NCI-H1930 (cell line): Measurements from ENCODE around the gene ZC3H7A.
"Not testable (repeated sequence)": the region's sequence is repeated elsewhere in the genome, so short reads cannot be mapped to it uniquely, and the experiment has no call there.

Experiments used
- DNase-seq, 2 experiments: peaks; one replicate each; lab custom pipeline; 2025; lab: John Stamatoyannopoulos, UW

The ZC3H7A gene, protein sequence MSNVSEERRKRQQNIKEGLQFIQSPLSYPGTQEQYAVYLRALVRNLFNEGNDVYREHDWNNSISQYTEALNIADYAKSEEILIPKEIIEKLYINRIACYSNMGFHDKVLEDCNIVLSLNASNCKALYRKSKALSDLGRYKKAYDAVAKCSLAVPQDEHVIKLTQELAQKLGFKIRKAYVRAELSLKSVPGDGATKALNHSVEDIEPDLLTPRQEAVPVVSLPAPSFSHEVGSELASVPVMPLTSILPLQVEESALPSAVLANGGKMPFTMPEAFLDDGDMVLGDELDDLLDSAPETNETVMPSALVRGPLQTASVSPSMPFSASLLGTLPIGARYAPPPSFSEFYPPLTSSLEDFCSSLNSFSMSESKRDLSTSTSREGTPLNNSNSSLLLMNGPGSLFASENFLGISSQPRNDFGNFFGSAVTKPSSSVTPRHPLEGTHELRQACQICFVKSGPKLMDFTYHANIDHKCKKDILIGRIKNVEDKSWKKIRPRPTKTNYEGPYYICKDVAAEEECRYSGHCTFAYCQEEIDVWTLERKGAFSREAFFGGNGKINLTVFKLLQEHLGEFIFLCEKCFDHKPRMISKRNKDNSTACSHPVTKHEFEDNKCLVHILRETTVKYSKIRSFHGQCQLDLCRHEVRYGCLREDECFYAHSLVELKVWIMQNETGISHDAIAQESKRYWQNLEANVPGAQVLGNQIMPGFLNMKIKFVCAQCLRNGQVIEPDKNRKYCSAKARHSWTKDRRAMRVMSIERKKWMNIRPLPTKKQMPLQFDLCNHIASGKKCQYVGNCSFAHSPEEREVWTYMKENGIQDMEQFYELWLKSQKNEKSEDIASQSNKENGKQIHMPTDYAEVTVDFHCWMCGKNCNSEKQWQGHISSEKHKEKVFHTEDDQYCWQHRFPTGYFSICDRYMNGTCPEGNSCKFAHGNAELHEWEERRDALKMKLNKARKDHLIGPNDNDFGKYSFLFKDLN

GRCh38 chr16:11797166-11797956, at the start of gene ZC3H7A:
TSS of gene ZC3H7A (minus strand) at chr16:11797258. CDS start at chr16:11782354, 14,904 bp downstream.
- DNase-seq, result peak; percentile 95 to 97

GRCh38 chr16:11844499-11844898, 47.4 kb upstream of the ZC3H7A start:
- no peak for DNase-seq

DNA sequence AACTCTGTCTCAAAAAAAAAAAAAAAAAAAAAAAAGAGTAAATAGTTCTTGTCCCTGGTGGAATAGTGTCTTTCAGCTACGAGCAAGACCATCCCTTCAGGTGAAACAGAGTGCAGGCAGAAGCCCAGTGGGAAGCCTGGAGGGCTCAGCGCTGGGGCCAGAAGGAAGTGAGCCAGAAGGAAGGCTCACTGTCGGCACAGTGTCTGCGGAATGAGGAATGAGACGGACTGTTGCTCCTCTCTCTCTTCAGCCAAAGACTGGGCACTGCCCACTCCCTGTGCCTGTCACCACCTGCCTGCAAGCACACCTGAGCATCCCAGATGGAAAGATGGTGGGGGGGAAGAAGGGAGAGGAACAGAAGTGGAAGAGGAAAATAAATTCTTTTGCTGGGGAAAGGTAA, 46.8 kb upstream of the ZC3H7A start:
- no peak for DNase-seq

DNA sequence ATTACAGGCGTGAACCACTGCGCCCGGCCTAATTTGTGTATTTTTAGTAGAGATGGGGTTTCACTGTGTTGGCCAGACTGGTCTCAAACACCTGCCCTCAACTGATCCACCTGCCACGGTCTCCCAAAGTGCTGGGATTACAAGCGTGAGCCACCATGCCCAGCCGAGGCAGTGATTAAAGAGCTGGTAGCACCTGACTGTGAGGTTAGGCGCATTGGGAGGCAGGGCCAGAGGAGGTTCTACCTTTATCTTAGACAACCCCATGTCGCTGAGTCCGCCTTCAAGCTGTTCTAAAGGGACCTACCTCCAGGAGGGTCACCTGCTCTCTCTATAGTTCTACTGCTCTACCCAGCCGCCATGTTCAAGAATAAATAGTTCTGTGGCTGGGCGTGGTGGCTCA, 46.1 kb upstream of the ZC3H7A start:
- DNase-seq, result no peak

GRCh38 chr16:11841026-11841425, 44.0 kb upstream of the ZC3H7A start:
- DNase-seq, result no peak

DNA sequence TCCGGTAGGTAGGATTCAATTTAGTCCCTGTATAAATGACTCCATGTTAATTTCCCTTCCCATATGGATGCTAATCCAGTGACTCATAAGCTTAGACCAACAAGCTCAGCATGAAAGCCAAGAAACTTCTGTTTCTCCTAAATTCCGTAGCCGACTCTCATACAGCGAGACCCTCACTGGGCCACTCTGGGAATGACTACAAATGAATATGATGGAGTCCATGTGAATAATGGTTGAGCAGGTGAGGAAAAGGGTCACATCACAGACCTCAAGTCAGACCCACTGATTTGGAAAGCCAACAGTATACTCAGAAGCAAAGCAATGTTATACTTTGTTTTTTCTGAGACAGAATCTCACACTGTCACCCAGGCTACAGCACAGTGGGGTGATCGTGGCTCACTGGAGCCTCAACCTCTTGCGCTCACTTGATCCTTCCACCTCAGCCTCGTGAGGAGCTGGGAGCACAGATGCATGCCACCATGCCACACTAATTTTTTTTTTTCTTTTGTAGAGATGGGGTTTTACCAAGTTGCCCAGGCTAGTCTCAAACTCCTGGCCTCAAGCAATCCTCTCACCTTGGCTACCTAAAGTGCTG, 39.7 kb upstream of the ZC3H7A start:
- no peak for DNase-seq

- no peak for DNase-seq
These were observed 39.0 kb upstream of the ZC3H7A start for GRCh38 chr16:11835891-11836649.

GRCh38 chr16:11835309-11835708, 38.3 kb upstream of the ZC3H7A start:
- no peak for DNase-seq

DNA sequence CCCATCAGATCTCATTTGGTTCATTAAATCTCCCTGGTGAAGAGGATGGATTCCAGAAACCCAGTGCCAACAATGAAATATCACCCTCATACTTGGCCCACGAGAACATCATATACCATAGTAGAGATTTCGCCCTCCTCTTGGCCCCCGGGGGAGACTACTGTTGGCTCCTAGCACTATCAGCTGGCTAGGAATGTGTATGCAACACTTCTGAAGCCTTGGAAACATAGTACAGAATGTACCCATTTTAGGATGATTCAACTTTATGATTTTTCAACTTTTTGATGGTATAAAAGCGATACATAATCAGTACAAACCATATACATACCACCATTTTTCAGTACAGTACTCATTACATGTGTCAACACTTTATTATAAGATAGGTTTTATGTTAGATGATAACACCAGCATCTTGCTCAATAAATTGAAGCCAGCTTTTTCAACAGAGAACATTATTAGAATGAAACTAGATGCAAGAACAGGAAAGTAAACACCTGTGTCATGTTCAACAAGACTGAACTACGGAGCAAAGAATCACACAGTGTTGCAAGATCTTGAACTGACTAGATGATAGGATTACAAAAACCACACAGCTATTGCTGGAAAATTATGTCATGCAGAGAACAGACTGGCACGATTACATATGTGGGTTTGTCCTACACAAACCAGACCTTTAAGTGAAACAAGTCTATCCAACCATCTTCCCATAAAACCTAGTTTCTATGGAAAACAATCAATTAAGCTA, 37.1 kb upstream of the ZC3H7A start:
- DNase-seq, result no peak

- DNase-seq, result no peak
These were observed 31.6 kb upstream of the ZC3H7A start for GRCh38 chr16:11828696-11829095.

DNA sequence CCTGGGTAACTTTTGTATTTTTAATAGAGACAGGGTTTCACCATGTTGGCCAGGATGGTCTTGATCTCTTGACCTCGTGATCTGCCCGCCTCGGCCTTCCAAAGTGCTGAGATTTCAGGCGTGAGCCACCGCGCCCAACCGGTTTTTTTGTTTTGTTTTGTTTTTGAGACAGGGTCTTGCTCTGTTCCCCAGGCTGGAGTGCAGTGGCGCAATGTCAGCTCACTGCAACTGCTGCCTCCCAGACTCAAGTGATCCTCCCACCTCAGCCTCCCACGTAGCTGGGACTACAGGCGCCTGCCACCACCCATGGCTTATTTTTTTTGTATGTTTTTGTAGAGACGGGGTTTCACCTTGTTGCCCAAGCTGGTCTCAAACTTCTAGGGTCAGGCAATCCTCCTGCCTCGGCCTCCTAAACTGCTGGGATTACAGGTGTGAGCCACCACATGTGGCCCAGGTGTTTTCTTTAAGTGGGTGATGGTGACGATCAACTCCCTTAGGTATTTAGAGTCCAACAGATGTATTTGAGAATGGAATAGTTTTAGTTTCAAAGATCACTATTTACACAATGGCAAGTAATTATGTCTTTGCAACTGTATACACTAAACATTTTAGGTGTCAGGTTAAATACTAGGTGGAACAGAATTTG, 28.6 kb upstream of the ZC3H7A start:
- DNase-seq, result not testable (repeated sequence)

DNA sequence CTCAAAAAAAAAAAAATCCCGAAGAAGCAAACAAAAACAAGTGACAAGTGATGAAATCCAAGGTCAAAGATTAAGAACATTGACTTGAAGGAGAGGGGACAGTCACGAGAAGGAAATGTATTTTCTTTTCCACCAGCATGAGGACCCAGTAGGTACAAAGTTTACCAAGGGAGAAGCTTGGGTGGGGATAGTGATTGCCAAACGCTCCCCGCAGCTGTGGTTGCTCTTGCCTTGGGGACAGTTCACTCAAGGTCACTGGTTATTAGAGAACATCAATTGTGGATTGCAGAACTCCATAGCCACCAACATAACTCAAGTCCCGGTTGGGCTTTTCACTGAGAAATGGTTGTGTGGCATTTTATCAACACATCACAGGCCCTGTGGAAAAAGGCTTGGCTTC, 27.3 kb upstream of the ZC3H7A start:
- DNase-seq, result no peak

GRCh38 chr16:11823645-11824044, 26.6 kb upstream of the ZC3H7A start:
- not testable (repeated sequence) for DNase-seq

DNA sequence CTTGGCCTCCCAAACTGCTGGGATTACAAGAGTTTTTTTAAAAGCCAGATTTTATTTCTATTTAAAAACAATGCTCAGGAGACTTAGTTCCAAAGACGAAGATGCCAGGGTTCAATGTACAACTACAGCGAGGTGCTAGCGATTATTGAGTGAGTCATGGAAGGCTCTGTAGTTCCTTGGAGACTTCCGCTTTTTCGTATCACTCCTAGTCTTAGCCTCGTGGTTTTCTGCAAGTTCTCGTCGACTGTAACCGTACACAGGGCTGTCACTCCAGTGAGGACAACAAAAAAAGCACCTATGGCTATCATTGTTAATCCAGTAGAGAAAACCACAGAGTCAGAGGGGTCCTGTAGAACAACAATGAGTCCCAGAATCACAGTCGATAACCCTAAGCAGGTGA, 22.7 kb upstream of the ZC3H7A start:
- no peak for DNase-seq

DNA sequence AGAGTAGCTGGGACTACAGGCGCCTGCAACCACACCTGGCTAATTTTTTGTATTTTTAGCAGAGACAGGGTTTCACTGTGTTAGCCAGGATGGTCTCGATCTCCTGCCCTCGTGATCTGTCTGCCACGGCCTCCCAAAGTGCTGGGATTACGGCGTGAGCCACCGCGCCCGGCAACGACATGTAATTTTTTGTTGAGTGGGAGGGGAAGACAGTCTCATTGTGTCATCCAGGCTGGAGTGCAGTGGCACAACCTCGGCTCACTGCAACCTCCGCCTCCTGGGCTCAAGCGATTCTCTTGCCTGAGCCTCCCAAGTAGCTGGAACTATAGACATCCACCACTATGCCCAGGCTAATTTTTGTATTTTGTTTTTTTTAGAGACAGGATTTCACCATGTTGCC, 21.9 kb upstream of the ZC3H7A start:
- DNase-seq, result not testable (repeated sequence)

DNA sequence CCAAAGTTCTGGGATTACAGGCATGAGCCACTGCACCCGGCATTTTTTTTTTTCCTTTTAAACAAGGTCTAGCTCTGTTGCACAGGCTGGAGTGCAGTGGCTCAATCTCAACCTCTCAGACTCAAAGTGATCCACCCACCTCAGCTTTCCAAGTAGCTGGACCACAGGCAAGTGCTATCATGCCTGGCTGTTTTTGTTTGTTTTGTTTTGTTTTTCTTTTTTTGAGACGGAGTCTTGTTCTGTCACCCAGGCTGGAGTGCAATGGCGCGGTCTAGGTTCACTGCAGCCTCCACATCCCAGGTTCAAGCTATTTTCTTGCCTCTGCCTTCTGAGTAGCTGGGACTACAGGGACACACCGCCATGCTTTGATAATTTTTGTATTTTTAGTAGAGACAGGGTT, 19.1 kb upstream of the ZC3H7A start:
- no peak for DNase-seq

DNA sequence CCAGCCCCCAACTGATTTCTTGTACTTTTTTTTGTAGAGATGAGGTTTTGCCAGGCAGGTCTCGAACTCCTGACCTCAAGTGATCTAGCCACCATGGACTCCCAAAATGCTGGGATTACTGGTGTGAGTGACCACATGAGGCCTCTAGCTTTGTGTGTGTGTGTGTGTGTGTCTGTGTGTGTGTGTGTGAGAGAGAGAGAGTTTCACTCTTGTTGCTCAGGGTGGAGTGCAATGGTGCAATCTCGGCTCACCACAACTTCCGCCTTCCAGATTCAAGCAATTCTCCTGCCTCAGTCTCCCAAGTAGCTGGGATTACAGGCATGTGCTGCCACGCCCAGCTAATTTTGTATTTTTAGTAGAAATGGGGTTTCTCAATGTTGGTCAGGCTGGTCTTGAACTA, 17.7 kb upstream of the ZC3H7A start:
- not testable (repeated sequence) for DNase-seq

- DNase-seq, result no peak
These were observed 9.7 kb upstream of the ZC3H7A start for GRCh38 chr16:11806721-11807120.

GRCh38 chr16:11805556-11805955, 8.5 kb upstream of the ZC3H7A start:
- no peak for DNase-seq
